PC-3 (cell line): ENCODE measurements around the gene PDGFC. TPM values are rescaled to one million over a fixed set of nuclear protein-coding genes. Genes with fewer than 3 reads are reported as not detected.

Experiments used
- ATAC-seq: fragments of 200-7000 bp; cut with Tn5 transposase; 2 replicates; pipeline ENCODE4 v1.9.1; 2020; ENCODE audit warnings: mild to moderate bottlenecking, moderate library complexity
- BruUV-seq: library from RNA; stranded (reverse); fragments of 400-500 nt; replicated peaks from 2 replicates; lab custom pipeline; 2021; lab: Mats Ljungman, UMichigan
- CTCF ChIA-PET: fragments of 300-600 bp; sonication (Branson Sonifier 250); formaldehyde crosslinking; loops from one replicate; lab custom pipeline; 2022; ENCODE audit warnings: antibody characterized with exemption; lab: Charles Lee
- POLR2A ChIA-PET: fragments of 300-600 bp; sonication (Branson Sonifier 250); formaldehyde crosslinking; loops from one replicate; lab custom pipeline; 2022; ENCODE audit warnings: antibody characterized with exemption; ENCODE audit not compliant: unreplicated experiment; lab: Charles Lee
- DNase-seq: peaks from one replicate; pipeline ENCODE4 v3.0.0-alpha.2; 2015
- H2AFZ ChIP-seq: fragments of 300-600 bp; sonication (generic); 2 replicates; pipeline ENCODE4 v1.6.0; 2016; ENCODE audit warnings: antibody characterized with exemption, low read length
- H3F3A ChIP-seq: fragments of 300-600 bp; sonication (generic); one replicate; pipeline ENCODE4 v1.6.0; 2017; ENCODE audit warnings: antibody characterized with exemption, low read length, control low read depth, mild to moderate bottlenecking; ENCODE audit not compliant: unreplicated experiment
- H3K27ac ChIP-seq: fragments of 300-600 bp; sonication (generic); 2 replicates; pipeline ENCODE4 v1.5.1; 2016; ENCODE audit warnings: mild to moderate bottlenecking, low read length
- H3K27me3 ChIP-seq: fragments of 300-600 bp; sonication (generic); 2 replicates; pipeline ENCODE4 v1.6.1; 2016; ENCODE audit warnings: low read length, mixed read lengths
- H3K36me3 ChIP-seq: fragments of 300-600 bp; sonication (generic); 2 replicates; pipeline ENCODE4 v1.6.1; 2016; ENCODE audit warnings: low read depth, mixed run types, low read length, mixed read lengths
- H3K4me1 ChIP-seq: fragments of 300-600 bp; sonication (generic); 2 replicates; pipeline ENCODE4 v1.5.1; 2016; ENCODE audit warnings: low read length; ENCODE audit not compliant: insufficient read depth
- H3K4me2 ChIP-seq: fragments of 300-600 bp; sonication (generic); 2 replicates; pipeline ENCODE4 v1.6.0; 2016; ENCODE audit warnings: low read length
- H3K4me3 ChIP-seq: fragments of 300-600 bp; sonication (generic); 2 replicates; pipeline ENCODE4 v1.5.1; 2016; ENCODE audit warnings: mild to moderate bottlenecking, low read length, mixed read lengths
- H3K79me2 ChIP-seq: fragments of 300-600 bp; sonication (generic); 2 replicates; pipeline ENCODE4 v1.6.1; 2017; ENCODE audit warnings: low read length, mixed read lengths
- H3K9ac ChIP-seq: fragments of 300-600 bp; sonication (generic); 2 replicates; pipeline ENCODE4 v1.6.0; 2016; ENCODE audit warnings: mild to moderate bottlenecking, low read length
- H3K9me2 ChIP-seq: fragments of 300-600 bp; sonication (generic); replicated peaks from 2 replicates; pipeline ENCODE4 v1.6.1; 2016; ENCODE audit warnings: mixed run types, low read length, mixed read lengths
- H3K9me3 ChIP-seq: fragments of 300-600 bp; sonication (generic); 2 replicates; pipeline ENCODE4 v1.6.1; 2016; ENCODE audit warnings: low read length, mixed read lengths
- H4K20me1 ChIP-seq: fragments of 300-600 bp; sonication (generic); 2 replicates; pipeline ENCODE4 v1.6.1; 2016; ENCODE audit warnings: low read length, mixed read lengths
- EZH2 ChIP-seq: fragments of 300-600 bp; sonication (generic); IDR thresholded peaks from one replicate; pipeline ENCODE4 v1.6.1; 2017; ENCODE audit warnings: antibody characterized with exemption, mild to moderate bottlenecking, low read length; ENCODE audit not compliant: unreplicated experiment
- EZH2phosphoT487 ChIP-seq: fragments of 300-600 bp; sonication (generic); IDR thresholded peaks from 2 replicates; pipeline ENCODE4 v1.6.1; 2018; ENCODE audit warnings: mild to moderate bottlenecking, antibody characterized with exemption, low read length, borderline replicate concordance
- intact Hi-C: fragments of 100-400 bp; cut with micrococcal nuclease; formaldehyde crosslinking; loops from 2 replicates; pipeline ENCODE4 v1.9.0; 2023
- total RNA-seq: library from RNA; depleted of rRNA; stranded (reverse); fragments of >200 nt; gene quantifications from 2 replicates; pipeline ENCODE4 v1.2.3, GENCODE V29; 2014
- TF ChIP-seq, protein P1 (sequence below): fragments of 300-600 bp; sonication (generic); conservative IDR thresholded peaks from 2 replicates; pipeline ENCODE4 v1.5.1; 2017; ENCODE audit warnings: antibody characterized with exemption, low read depth, mild to moderate bottlenecking, low read length

PDGFC gene
- total RNA-seq, 1 experiment from 2014 or later: 23.0 TPM

- Histone ChIP-seq H3K9ac (no peak overlapping the region), H3K4me2 (peak overlapping the region; percentile 68), H3F3A (peaks cover 3% of the 10 kb centered on the region), H3K27ac (peak overlapping the region; percentile 5; the same call in 1 of the 2 replicates), H3K79me2 (peaks cover 86% of the 10 kb centered on the region), H3K4me3 (peak overlapping the region; percentile 48; the same call in 1 of the 2 replicates), H3K27me3 (no peaks in the 10 kb centered on the region), H3K4me1 (peaks cover 73% of the 10 kb centered on the region), H4K20me1 (no peaks in the 10 kb centered on the region), H3K9me3 (no peaks in the 10 kb centered on the region), H3K36me3 (no peaks in the 10 kb centered on the region), H2AFZ (no peak overlapping the region), H3K9me2 (no peaks in the 10 kb centered on the region)
- BruUV-seq: no TSS peak
- ATAC-seq: no peak
- ChIA-PET POLR2A (interaction anchor here (0.6 kb wide), 1 partner anchor 19 kb away, joined by 10 read pairs; no protein-coding TSS in a partner anchor), CTCF (interaction anchor here (0.6 kb wide), 1 partner anchor 98 kb away, joined by 3 read pairs; no protein-coding TSS in a partner anchor)
- intact Hi-C loops: no loop called here
- peak; percentile 43 for DNase-seq
- TF ChIP-seq, protein P1, sequence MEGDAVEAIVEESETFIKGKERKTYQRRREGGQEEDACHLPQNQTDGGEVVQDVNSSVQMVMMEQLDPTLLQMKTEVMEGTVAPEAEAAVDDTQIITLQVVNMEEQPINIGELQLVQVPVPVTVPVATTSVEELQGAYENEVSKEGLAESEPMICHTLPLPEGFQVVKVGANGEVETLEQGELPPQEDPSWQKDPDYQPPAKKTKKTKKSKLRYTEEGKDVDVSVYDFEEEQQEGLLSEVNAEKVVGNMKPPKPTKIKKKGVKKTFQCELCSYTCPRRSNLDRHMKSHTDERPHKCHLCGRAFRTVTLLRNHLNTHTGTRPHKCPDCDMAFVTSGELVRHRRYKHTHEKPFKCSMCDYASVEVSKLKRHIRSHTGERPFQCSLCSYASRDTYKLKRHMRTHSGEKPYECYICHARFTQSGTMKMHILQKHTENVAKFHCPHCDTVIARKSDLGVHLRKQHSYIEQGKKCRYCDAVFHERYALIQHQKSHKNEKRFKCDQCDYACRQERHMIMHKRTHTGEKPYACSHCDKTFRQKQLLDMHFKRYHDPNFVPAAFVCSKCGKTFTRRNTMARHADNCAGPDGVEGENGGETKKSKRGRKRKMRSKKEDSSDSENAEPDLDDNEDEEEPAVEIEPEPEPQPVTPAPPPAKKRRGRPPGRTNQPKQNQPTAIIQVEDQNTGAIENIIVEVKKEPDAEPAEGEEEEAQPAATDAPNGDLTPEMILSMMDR: no peak
- TF ChIP-seq EZH2 (no peak), EZH2phosphoT487 (no peak)
Observed at GRCh38 chr4:156950948-156951347, 20.7 kb downstream of the PDGFC start.

DNA sequence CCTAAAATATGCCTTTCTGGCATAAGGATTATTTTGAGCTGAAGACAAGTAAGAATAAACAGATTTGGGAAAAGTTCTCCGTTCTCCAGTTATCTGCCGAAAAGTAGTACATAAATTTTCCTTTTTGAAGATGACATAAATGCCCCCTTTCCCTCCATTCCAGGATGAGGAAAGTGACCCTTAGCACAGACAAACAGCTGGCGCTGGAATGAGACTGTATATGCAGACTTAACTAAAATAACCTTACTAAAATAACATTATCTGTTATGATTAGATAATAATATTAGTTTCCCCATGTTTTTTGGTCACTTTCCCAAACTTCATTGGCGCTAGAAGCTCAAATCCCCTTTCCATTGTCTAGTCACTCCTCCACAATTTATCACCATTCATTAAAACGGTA lies 21.5 kb downstream of the PDGFC start:
- Histone ChIP-seq H3K36me3 (no peaks in the 10 kb centered on the region), H3F3A (peaks cover 7% of the 10 kb centered on the region), H3K9ac (no peak overlapping the region; the same call in 1 of the 2 replicates), H3K4me2 (peak overlapping the region; percentile 63), H3K27me3 (no peaks in the 10 kb centered on the region), H3K79me2 (peaks cover 84% of the 10 kb centered on the region), H3K27ac (peak overlapping the region; percentile 74), H2AFZ (no peak overlapping the region), H3K4me3 (peak overlapping the region; percentile 10), H4K20me1 (no peaks in the 10 kb centered on the region), H3K9me3 (no peaks in the 10 kb centered on the region), H3K4me1 (peaks cover 78% of the 10 kb centered on the region), H3K9me2 (no peaks in the 10 kb centered on the region)
- DNase-seq (no peak), ATAC-seq (no peak)
- intact Hi-C loops: no loop called here
- BruUV-seq: no TSS peak
- CTCF ChIA-PET: interaction anchor here (0.5 kb wide), 1 partner anchor 95 kb away, joined by 4 read pairs; no protein-coding TSS in a partner anchor
- TF ChIP-seq, protein P1: no peak
- TF ChIP-seq EZH2phosphoT487 (no peak), EZH2 (no peak)
- POLR2A ChIA-PET: no interaction called here

DNA sequence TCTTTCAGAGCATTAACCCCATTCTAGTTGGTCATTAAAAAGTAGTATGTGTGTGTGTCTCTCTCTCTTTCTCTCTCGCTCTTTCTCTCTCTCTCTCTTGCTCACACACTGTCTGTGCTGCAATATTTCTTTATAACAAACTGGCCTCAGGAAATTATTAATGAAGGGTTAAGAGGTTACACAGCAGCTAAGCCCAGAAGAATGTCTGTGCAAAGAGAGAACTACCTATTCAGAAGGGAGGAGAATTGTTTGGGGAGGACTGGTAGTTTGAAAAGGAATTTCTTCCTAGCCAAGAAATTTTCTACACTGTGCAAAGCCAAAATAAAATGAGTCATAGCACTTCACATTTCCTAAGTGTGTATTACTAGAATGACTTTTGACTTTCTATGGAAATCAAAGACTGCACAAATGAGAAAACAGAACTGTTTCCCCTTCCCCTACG lies 22.2 kb downstream of the PDGFC start:
- Histone ChIP-seq H4K20me1 (no peaks in the 10 kb centered on the region), H3K9ac (peak overlapping the region; percentile 36), H3K9me3 (no peaks in the 10 kb centered on the region), H3K4me3 (peak overlapping the region; percentile 30), H3F3A (peaks cover 7% of the 10 kb centered on the region), H3K36me3 (no peaks in the 10 kb centered on the region), H3K4me1 (peaks cover 80% of the 10 kb centered on the region), H3K4me2 (peak overlapping the region; percentile 63), H3K27me3 (no peaks in the 10 kb centered on the region), H3K79me2 (peaks cover 84% of the 10 kb centered on the region), H2AFZ (no peak overlapping the region), H3K27ac (peak overlapping the region; percentile 74), H3K9me2 (no peaks in the 10 kb centered on the region)
- intact Hi-C loops: no loop called here
- POLR2A ChIA-PET: no interaction called here
- TF ChIP-seq EZH2phosphoT487 (no peak), EZH2 (no peak)
- TF ChIP-seq, protein P1: no peak
- CTCF ChIA-PET: no interaction called here
- peak; percentile 88 for DNase-seq
- BruUV-seq: no TSS peak
- ATAC-seq: peak; percentile 75
